Effector CD8-positive, alpha-beta T cell (primary cell): ENCODE results near the gene MEIKIN.

Experiments used
- DNase-seq: peaks from one replicate; lab custom pipeline; 2025; lab: John Stamatoyannopoulos, UW

The MEIKIN gene

GRCh38 chr5:131973089-131973712 lies 27.7 kb upstream of the MEIKIN start:
- no peak for DNase-seq

GRCh38 chr5:131968396-131968954 lies 23.0 kb upstream of the MEIKIN start:
- DNase-seq: no peak

- no peak for DNase-seq
These were observed 21.1 kb upstream of the MEIKIN start for GRCh38 chr5:131966551-131966950.

GRCh38 chr5:131965826-131966415 lies 20.5 kb upstream of the MEIKIN start:
- DNase-seq: no peak

DNA sequence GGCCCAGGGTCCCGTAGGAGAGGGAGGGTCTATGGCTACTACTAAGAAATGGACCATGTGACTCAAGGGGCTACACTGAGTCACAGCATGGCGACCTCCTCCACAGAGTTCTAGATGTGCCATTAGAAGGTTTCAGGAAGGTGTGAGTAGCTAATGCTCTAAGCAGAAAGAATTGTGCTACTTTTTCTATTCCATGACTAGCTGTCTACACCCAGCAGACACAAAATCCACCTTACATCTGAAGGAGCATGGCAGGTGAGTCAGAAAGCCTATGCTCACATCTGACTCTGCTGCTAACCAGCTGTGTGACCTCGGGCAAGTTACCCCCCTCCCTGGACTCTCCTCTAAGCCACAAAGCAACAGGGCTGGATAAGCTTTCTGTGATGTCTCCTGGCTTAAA lies 14.4 kb upstream of the MEIKIN start:
- DNase-seq: no peak

GRCh38 chr5:131959136-131959535 lies 13.7 kb upstream of the MEIKIN start:
- DNase-seq: no peak

GRCh38 chr5:131957721-131958441 lies 12.4 kb upstream of the MEIKIN start:
- no peak for DNase-seq

GRCh38 chr5:131953969-131954368 lies 8.5 kb upstream of the MEIKIN start:
- no peak for DNase-seq

DNA sequence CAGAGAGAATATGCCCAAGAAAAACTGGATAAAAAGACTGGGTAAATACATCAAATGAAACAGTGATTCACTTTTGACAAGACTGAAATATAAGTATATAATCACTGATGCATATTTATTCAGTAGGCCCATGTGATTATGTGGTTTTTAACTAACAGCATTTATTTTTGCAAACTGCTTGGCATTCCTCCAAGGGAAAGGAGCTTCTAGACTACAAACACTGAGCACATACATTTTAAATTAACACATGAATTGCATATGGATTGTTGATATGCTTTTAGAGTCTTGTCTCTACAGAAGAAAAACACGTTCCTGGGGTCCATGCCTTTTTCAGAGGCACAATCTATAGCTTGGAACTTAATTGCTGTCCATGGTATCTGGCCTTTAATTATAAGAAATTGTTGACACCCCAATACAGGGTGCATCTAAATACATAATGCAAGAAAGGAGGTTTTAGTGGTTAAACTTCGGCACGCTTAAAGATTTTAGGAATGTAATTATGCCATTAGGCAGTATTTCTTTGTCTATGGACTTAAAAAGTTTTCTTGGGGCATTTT lies 6.9 kb upstream of the MEIKIN start:
- no peak for DNase-seq

GRCh38 chr5:131950706-131951105 lies 5.2 kb upstream of the MEIKIN start:
- DNase-seq: no peak

- DNase-seq: no peak
These were observed 2.0 kb upstream of the MEIKIN start for GRCh38 chr5:131947445-131947844.

GRCh38 chr5:131944702-131945550 lies 537 bp downstream of the MEIKIN start:
- DNase-seq: no peak

GRCh38 chr5:131943916-131944315 lies 1.5 kb downstream of the MEIKIN start:
- DNase-seq: no peak

DNA sequence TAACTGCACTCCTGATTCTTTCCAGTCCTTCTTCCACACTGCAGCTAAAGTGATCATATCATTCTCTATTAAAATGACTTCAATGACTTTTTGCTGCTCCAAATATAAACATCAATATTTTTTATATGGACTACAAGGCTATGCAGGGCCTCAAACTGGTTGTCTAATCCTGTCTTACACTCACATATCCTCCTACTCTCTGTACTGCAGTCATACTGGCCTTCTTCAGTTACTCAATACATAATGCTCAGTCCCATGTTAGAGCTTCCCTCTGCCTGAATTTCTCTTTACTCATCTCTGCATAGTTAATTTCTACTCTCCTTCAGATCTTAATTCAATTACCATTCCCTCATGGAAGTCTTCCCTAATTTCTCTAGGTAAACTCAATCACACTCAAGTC lies 3.4 kb downstream of the MEIKIN start:
- DNase-seq: no peak

DNA sequence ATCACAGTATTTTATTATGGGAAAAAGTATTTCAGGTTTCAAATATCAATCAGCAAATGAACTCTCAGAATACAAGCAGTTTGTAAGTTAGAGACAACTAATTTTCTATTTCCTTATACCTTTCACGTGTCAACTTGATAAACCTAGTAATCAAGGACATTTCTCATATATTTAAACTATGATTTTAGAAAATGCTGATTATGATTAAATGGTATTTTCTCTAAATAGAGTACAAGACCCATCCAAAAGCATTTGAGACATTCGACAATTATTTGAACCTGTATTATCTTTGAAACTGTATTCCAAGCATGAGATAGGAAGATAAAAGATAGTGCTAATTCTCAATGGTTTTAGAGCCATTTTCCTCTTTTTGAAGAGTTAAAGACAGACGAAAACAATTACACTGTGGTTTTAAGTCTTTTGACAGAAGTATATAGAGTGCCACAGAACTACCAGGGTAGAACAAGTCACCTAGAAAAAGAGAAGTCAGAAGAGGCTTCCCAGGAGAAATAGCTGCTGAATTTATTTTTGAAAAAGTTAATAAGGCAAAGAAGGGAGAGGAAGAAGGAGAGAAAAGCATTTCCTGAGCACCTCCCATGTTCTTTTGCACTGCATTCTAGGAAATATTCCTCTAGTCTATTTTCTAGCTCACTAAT lies 5.6 kb downstream of the MEIKIN start:
- DNase-seq: no peak

DNA sequence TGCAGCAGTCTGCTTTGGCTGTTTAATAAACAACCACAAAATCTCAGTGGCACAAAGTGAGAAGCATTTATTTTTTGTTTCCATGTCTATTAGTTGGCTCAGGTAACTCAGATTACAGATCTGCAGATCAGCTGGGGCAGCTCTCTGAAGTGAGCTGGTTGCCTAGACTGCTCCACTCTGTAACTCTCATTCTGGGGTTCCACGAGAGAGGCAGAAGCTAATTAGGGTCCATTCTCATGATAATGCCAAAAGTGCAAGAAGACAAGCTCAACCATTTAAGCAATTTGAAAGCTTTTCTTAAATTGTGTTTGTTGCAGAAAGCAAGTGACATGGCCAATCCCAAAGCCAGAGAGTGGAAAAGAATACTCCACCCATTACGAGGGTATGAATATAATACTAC lies 13.2 kb downstream of the MEIKIN start:
- DNase-seq: no peak

- no peak for DNase-seq
These were observed 16.5 kb downstream of the MEIKIN start for GRCh38 chr5:131928957-131929356.

- DNase-seq: no peak
These were observed 19.3 kb downstream of the MEIKIN start for GRCh38 chr5:131926168-131926567.

DNA sequence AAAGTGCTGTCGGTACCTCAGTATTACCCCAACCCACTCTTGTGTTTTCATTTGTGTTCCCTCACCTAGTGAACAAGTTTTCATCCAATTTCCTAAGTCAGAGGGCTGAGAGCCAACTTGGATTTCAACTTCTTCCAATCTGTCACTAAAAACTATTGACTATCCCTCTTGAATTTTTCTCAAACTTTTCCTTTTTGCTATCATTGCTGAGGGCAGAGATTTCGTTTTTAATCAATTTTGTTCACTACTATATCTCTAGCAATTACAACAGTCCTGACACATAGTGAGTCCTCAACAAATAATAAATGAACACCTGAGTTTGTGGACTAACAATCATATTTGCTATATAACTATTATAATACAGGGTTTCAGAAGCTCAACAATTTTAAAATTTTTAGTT lies 29.0 kb downstream of the MEIKIN start:
- DNase-seq: no peak

GRCh38 chr5:131914472-131914871 lies 31.0 kb downstream of the MEIKIN start:
- DNase-seq: no peak

DNA sequence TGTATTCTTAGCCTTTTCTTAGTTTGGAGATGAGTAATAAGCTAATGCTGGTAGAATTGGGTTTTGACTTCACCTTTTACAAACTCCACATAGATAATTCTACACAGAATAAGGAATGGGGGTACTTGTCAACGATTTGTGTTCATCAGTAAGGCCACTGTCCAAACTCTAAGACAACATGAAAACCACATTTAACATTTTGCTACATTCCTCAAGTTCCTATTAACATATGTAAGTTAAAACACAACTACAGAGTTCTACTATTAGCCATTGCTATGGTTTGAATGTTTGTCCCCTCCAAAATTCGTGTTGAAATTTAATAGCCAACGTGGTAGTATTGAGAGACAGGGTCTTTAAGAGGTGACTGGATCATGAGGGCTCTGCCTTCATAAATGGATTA lies 31.9 kb downstream of the MEIKIN start:
- DNase-seq: no peak
